ENCODE data around the gene ST6GALNAC5.

Gene ST6GALNAC5

GRCh38 chr1:77063118-77063517 lies 195.8 kb downstream of the ST6GALNAC5 start:
- Histone ChIP-seq H4K20me1 (no peaks in the 10 kb centered on the region; a peak in 1 of 22 replicates), H3K36me3 (no peaks in the 10 kb centered on the region), H3K9ac (no peak overlapping the region)

DNA sequence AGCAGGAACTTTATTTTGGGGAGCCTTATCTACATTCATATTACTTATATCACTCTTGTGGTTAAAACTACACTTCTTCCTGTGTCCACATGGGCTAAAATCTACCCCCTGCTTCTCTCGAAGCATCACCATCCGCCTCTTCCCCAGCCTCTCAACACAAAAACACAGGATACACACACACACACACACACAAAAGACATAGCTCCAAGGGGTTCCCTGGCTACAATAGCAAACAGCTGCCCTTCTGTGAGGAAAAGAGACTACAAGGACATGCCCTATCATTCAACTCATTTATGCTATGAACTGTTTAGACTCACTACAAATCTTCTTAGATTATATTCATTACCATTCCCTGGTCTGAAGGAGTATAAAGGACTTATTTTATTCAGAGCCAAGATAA lies 197.0 kb downstream of the ST6GALNAC5 start:
- no peak overlapping the region for H3K4me2 ChIP-seq
- H3K27ac ChIP-seq = no peak overlapping the region
- no peaks in the 10 kb centered on the region for H3K27me3 ChIP-seq
- no peaks in the 10 kb centered on the region for H3K9me3 ChIP-seq (replicated peaks in 1 of 11)
- no peak for TF ChIP-seq Cebpa-rat (IDR thresholded peaks at IDR 0.05)
- no peak overlapping the region for H3K4me3 ChIP-seq
- H3K4me1 ChIP-seq = peaks cover 0 to 7% (median 0%) of the 10 kb centered on the region in 10 experiments; a peak in 3 of 20 replicates
- no peaks in the 10 kb centered on the region for H3K36me3 ChIP-seq
- H3K9ac ChIP-seq = no peak overlapping the region
- no peaks in the 10 kb centered on the region; a peak in 1 of 22 replicates for H4K20me1 ChIP-seq

More at GRCh38 chr1:77063118-77063517, 195.8 kb downstream of the ST6GALNAC5 start:
- Histone ChIP-seq H3K9me3 (replicated peaks in 1 of 11) (no peaks in the 10 kb centered on the region), H3K4me3 (no peak overlapping the region), H3K27me3 (no peaks in the 10 kb centered on the region), H3K27ac (no peak overlapping the region), H3K4me2 (no peak overlapping the region), H3K4me1 (peaks cover 0 to 7% (median 0%) of the 10 kb centered on the region in 10 experiments; a peak in 3 of 20 replicates)
- no peak for TF ChIP-seq Cebpa-rat (IDR thresholded peaks at IDR 0.05)

DNA sequence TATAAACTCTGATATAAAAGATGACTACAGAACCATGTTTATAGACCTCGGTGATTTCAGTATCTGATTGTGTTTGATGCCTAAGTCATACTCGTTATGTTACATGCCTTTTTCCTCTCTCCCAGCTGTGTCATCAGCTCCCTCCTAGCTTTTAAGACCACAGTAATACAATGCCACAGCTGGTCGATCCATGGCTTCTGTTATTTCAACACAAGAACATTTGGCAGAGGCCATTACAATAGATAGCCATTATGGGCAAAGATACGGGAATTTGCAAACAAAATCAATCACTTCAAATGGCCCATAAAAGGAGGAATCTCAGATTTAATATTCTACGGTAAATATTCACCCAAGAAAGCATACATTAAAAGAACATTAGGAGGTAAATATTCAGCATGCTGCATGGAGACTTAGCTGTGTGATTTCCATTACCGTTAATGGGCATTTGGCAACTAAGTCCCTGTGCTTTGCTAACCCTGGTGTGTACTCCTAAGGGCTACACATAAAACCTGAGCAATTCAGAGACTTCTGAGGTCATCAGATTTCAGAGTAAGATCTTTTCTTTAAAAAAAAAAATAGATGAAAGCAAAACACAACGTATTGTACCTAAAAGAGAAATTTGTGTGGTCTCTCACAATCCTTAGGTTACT lies 198.5 kb downstream of the ST6GALNAC5 start:
- Histone ChIP-seq H3K27me3 (no peaks in the 10 kb centered on the region), H3K36me3 (no peaks in the 10 kb centered on the region), H3K27ac (no peak overlapping the region), H3K9ac (no peak overlapping the region), H3K4me3 (no peak overlapping the region), H3K4me2 (no peak overlapping the region), H3K4me1 (no peaks in the 10 kb centered on the region), H3K9me3 (replicated peaks in 1 of 11) (no peaks in the 10 kb centered on the region), H4K20me1 (no peaks in the 10 kb centered on the region; a peak in 1 of 22 replicates)
- no peak for TF ChIP-seq Cebpa-rat (IDR thresholded peaks at IDR 0.05)

DNA sequence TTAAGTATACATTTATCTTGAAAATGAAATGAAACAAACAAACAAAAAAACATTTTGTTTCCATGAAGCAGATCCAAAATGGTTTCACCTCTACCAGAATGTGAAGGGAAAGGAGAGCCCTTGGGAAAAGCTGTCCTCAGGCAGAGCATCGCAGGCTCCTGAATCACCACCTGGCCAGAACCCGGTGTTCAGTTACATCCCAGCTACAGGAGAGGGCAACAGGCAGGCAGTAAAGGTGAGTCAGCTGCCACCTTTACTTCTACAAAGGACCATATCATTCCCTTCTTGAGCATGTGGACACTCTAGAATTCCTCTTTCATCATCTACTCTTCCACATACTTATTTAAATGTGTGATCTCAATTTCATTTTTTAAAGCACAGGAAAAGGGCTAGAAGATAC lies 200.7 kb downstream of the ST6GALNAC5 start:
- Histone ChIP-seq H3K36me3 (no peaks in the 10 kb centered on the region), H3K9ac (no peak overlapping the region), H3K27ac (no peak overlapping the region), H3K9me3 (replicated peaks in 1 of 11) (no peaks in the 10 kb centered on the region), H3K4me1 (no peaks in the 10 kb centered on the region), H4K20me1 (no peaks in the 10 kb centered on the region; a peak in 1 of 22 replicates), H3K27me3 (no peaks in the 10 kb centered on the region), H3K4me3 (no peak overlapping the region), H3K4me2 (no peak overlapping the region)
- no peak for TF ChIP-seq Cebpa-rat (IDR thresholded peaks at IDR 0.05)

DNA sequence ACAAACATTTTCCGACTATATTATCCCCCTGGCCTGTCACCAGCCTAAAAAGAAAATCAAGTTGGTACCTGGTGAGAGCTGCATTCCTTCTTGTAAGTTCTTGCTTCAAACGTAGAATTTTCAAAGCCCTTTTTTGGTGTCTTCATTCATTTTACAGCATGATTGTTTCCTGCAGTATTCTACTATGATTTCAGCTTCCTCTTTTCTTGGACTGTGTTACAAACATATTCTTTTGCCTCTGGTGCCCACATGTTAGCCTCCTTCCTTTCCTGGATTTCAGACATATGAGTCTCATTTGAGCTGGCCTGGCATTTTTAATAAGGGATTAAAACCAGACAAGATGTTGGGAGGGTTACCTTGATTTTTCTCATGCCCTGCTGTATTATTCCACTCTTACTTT lies 209.5 kb downstream of the ST6GALNAC5 start:
- no peak for TF ChIP-seq Cebpa-rat (IDR thresholded peaks at IDR 0.05)
- Histone ChIP-seq H3K9ac (no peak overlapping the region), H3K4me1 (peaks cover 0 to 17% (median 0%) of the 10 kb centered on the region in 10 experiments; a peak in 3 of 20 replicates), H3K4me3 (no peak overlapping the region), H3K36me3 (no peaks in the 10 kb centered on the region), H3K27ac (no peak overlapping the region), H3K9me3 (replicated peaks in 1 of 11) (peaks cover 0 to 8% (median 0%) of the 10 kb centered on the region in 11 experiments; a peak in 1 of 22 replicates), H4K20me1 (no peaks in the 10 kb centered on the region), H3K4me2 (peak overlapping the region in 2 of 11 experiments; percentile 17 to 33; a peak in 2 of 22 replicates), H3K27me3 (no peaks in the 10 kb centered on the region)

DNA sequence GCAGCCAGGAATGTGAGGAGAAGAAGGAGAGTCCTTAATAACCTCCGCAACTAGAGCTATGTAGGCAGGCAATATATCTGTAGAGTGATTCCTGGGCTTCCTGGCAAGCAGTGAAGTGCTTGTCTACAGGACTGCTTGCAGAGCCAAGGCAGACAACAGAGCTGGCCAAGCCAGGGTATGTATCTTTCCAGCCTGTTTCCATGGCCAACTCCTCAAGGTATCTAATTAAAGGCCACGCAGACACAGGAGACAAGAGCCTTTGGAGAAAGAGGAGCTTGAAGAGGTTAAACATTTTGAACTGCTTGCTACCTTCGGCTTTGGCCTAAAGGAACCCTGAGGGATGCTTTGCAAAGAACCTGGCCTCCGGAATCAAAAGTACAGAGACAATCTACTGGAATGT lies 214.6 kb downstream of the ST6GALNAC5 start:
- H3K4me3 ChIP-seq = no peak overlapping the region
- TF ChIP-seq Cebpa-rat (IDR thresholded peaks at IDR 0.05) = no peak
- no peaks in the 10 kb centered on the region for H3K36me3 ChIP-seq
- H3K4me1 ChIP-seq = peaks cover 0 to 8% (median 0%) of the 10 kb centered on the region in 10 experiments; a peak in 3 of 20 replicates
- H3K9me3 ChIP-seq (replicated peaks in 1 of 11) = peaks cover 0 to 8% (median 0%) of the 10 kb centered on the region in 11 experiments; a peak in 1 of 22 replicates
- H3K4me2 ChIP-seq = no peak overlapping the region
- no peak overlapping the region for H3K9ac ChIP-seq
- no peak overlapping the region for H3K27ac ChIP-seq
- H4K20me1 ChIP-seq = no peaks in the 10 kb centered on the region
- H3K27me3 ChIP-seq = no peaks in the 10 kb centered on the region

- Histone ChIP-seq H3K36me3 (no peaks in the 10 kb centered on the region), H3K9ac (no peak overlapping the region), H3K4me1 (no peaks in the 10 kb centered on the region), H4K20me1 (no peaks in the 10 kb centered on the region), H3K9me3 (replicated peaks in 1 of 11) (no peaks in the 10 kb centered on the region), H3K27ac (no peak overlapping the region), H3K27me3 (no peaks in the 10 kb centered on the region), H3K4me2 (no peak overlapping the region), H3K4me3 (no peak overlapping the region)
- no peak for TF ChIP-seq Cebpa-rat (IDR thresholded peaks at IDR 0.05)
Measured at GRCh38 chr1:77084457-77084856, 217.2 kb downstream of the ST6GALNAC5 start.

DNA sequence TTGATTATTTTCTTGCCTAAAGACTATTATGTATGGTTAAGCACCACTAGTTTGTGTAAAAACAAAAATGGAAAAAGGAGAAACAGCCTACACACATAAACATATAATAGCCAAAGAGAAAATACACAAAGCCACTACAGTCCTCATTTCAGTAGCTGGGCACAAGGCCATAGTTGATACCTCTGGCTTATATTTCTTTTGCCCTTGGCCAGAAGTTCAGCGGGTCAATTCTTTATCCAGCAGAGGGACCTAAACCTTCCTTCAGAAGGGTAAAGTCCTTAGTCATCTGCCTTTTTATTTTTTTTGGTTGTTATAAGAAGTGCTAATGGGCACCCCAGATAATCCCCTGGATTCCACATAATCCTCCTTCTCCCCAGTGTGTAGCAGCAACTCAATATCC lies 217.8 kb downstream of the ST6GALNAC5 start:
- no peak overlapping the region for H3K4me2 ChIP-seq
- no peak overlapping the region for H3K27ac ChIP-seq
- TF ChIP-seq Cebpa-rat (IDR thresholded peaks at IDR 0.05) = no peak
- H3K9me3 ChIP-seq (replicated peaks in 1 of 11) = no peaks in the 10 kb centered on the region
- H3K4me1 ChIP-seq = no peaks in the 10 kb centered on the region
- no peaks in the 10 kb centered on the region for H3K27me3 ChIP-seq
- no peaks in the 10 kb centered on the region for H3K36me3 ChIP-seq
- H4K20me1 ChIP-seq = no peaks in the 10 kb centered on the region
- no peak overlapping the region for H3K9ac ChIP-seq
- H3K4me3 ChIP-seq = no peak overlapping the region

- Histone ChIP-seq H3K27me3 (no peaks in the 10 kb centered on the region), H3K4me1 (no peaks in the 10 kb centered on the region), H3K4me3 (no peak overlapping the region), H3K4me2 (no peak overlapping the region), H3K9me3 (replicated peaks in 1 of 11) (no peaks in the 10 kb centered on the region), H3K36me3 (no peaks in the 10 kb centered on the region), H3K9ac (no peak overlapping the region), H3K27ac (no peak overlapping the region), H4K20me1 (no peaks in the 10 kb centered on the region)
- no peak for TF ChIP-seq Cebpa-rat (IDR thresholded peaks at IDR 0.05)
Measured at GRCh38 chr1:77089756-77090155, 222.5 kb downstream of the ST6GALNAC5 start.

DNA sequence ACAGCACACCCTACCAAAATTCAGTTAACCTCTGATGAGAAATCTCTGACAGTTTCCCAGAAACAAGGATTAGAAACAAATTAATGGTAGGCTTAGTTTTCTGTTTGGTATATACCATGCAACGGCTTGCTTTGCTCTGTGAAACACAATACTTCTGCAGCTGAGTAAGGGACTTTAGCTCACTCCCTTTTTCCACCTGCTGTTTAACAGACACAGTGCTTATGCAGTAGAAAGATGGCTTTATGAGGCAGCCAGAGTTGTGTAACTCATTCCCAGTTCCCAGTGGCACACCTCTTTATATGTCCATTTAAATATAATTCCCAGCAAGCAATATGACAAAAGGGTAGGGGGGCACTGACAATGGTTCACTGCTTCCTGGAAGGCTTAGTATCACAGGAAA lies 228.0 kb downstream of the ST6GALNAC5 start:
- no peaks in the 10 kb centered on the region for H4K20me1 ChIP-seq
- no peaks in the 10 kb centered on the region for H3K36me3 ChIP-seq
- H3K27ac ChIP-seq = no peak overlapping the region
- TF ChIP-seq Cebpa-rat (IDR thresholded peaks at IDR 0.05) = no peak
- no peaks in the 10 kb centered on the region for H3K4me1 ChIP-seq
- H3K4me3 ChIP-seq = no peak overlapping the region
- no peaks in the 10 kb centered on the region for H3K27me3 ChIP-seq
- 0 out of 22 replicates have a peak, but pooled peaks cover 0 to 3% (median 0%) of the 10 kb centered on the region in 11 experiments for H3K9me3 ChIP-seq (replicated peaks in 1 of 11)
- H3K4me2 ChIP-seq = no peak overlapping the region
- H3K9ac ChIP-seq = no peak overlapping the region
